ENCODE data around the gene PASK.
A peak's percentile ranks its signal among the peaks of the same experiment; 100 is the strongest.

PASK gene

DNA sequence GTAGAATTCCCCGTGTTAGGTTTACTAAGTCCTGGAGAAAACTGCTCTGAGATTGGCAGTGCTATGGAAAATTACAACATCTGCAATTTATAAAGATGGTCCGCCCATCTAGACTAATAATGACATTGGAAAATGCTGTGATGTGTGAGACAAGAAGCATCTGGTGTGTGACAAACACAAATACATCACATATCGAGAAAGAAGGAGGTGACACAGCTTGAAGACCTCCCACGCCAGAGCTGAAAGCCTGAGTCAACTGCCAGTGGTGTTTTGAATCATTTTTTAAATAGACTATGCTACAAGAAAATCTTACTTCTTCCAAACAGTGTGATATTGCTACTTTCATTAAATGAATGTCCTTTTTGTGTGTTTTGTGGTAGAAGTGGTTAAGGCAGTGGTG, 30.6 kb upstream of the PASK start:
- no peak for DNase-seq

DNA sequence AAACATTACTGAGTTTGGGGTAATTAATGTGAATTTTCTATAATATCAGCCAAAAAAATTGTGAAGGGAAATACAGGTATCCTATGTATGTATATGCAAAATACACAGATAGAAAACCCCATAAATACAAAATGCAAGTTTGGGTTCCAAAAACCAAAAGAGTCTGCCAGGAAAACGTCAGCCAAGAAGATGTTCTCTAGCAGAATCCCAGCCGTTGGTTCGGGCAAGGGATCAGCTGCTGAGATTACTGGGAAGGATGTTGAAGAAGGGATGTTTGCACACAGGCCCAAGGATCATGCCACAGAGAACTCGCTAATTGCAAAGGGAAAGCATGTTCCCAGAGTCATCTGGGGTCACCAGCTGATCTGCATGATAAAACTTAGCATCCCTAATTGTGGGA, 29.7 kb upstream of the PASK start:
- no peak for DNase-seq

DNA sequence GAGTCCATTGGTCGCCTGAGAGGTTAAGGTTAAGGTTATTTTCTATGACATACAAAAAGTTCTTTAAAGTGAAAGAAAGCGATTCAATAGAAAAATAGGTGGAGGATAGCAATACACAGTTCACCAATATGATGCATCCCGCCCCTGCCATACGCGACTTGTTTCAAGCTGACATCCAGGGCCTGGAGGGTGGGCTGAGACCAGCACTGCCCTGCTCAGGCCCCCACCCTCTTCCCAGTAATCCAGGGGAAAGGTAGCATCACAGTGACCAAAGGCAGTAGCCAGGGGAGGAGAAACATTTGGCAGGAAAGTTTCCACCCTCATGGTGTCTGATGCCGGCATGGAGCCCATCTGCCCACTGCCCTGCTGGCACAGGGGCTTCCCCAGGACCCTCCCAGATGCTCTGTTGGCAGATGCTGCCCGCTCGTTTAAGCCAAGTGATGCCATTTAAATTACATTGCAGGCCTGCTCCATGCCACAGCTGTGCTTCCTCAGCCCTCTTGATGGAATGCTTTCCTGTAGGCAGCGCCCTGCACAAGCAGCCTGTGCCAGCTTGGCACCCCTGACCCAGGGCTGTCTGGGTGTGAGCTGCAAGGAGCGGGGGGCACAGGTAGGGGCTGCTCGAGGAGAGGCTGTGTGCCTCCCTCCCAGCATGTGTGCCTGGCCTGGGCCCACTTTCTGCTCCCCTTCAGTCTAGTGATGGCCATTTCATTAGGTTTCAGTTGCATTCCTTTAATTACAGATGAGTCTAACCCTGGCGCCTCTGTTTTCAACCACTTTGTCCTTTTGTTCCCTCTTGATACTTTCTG, 28.5 kb upstream of the PASK start:
- no peak for DNase-seq

DNA sequence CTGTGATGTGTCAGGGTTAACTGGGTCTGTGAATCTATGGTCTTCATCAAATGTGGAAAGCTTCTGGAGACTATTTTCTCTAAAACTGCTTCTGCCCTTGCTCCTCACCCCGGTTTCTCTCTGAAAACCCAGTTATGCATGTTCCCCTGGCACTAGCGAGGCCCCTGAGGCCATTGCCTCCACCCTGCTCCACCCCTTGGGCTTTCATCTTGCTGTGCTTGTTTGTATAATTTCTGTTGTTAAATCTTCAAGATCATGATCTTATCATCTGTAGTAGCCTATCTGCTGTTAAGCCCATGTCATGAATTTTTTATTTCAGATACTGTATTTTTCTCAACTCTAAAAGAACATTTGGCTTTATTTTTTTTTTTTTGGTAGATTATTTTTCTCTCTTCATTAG, 24.3 kb upstream of the PASK start:
- DNase-seq = no peak

DNA sequence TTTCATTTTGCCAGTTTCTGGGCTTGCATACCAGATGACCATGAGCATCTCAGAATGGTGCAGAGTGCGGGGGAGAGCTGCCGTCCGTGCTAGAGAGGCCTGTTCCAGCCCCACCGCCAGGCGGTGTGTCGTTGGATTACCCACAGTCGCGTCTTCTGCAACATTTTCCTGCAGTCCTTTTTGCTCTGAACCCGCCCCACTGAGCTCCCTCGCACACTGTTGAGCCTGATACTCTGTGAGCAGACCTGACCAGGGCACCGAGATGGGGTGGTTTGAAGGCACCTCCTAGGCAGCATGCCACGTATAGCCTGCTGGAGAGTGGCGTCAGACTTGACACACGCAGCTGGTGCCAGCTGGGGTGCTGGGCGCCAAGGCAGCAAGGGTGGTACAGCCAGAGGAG, 19.1 kb upstream of the PASK start:
- no peak for DNase-seq

DNA sequence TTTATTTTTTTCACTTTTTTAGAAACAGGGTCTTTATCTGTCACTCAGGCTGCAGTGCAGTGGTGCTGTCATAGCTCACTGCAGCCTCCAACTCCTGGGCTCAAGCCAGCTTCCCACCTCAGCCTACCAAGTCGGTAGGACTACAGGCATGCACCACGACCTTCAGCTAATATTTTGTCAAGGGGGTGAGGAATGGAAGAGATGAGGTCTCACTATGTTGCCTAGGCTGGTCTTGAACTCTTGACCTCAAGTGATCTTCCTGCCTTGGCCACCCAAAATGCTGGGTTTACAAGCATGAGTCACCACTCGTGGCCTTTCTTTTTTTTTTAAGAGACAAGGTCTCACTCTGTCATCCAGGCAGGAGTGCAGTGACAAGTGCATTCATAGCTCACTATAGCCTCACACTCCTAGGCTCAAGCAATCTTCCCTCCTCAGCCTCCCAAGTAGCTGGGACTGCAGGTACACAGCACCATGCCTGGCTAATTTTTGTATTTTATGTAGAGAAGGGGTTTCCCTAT, 14.4 kb upstream of the PASK start:
- DNase-seq = no peak

DNA sequence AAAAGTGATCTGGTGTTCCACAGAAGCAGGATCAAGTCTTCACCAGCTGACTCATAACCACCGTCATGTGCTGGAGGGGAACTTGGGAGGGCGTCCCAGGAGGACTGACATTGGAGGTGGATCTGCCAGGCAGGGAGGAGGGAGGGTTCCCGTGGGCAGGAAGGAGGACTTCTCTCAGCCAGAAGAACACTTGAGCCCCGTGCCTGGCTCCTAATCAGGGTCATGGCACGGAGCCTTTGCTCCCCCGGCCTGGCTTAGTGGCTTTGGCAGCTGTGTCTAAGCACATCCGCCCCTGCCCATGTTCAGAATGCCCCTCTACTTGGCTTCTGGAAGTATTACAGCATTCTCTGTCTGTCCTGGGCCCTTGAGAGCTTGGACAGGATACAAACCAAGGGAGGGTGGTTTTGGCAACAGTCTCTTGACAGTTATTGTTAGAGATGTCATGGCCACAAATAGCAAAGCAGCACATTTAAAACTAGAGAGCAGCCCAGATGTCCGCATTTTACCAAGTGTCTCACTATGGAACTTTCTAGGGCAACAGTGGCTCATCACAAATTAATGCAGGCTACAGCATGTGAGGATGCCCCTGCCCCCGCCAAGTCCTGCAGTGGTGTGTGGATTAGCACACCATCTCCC, 12.5 kb upstream of the PASK start:
- peak; percentile 39 to 81 (median 71) for DNase-seq

DNA sequence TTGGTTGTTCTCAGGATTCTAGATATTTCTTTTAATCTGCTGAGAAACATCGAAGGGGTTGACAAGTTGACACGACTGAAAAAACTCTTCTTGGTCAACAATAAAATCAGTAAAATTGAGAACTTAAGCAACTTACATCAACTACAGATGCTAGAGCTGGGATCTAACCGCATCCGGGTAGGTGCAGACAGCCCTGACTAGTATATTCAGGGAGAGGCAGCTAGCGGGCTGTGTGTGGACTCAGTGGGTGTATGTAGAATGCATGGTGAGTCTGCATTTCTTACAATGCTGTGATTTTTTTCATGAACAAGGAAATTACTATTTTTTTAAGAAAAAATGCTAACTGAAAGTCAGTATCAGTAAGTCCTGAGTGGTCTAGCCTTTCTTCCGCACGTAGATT, 11.0 kb upstream of the PASK start:
- DNase-seq = no peak

DNA sequence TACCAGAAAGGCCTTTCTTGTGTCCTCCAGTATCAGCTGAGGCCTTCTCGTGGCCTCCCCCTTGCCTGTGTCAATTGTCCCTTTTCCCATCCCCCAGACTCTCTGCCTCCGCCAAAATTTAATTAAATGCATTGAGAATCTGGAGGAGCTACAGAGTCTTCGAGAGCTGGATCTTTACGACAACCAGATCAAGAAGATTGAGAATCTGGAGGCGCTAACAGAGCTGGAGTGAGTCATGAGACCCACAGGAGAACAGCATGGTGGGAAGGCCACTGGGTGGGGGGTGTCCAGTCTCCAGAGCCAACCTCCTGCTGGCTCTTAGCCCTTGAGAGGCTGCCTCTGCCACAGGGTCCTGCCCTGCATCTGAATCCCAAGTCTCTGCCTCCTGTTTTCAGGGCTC, 9.8 kb upstream of the PASK start:
- no peak for DNase-seq

DNA sequence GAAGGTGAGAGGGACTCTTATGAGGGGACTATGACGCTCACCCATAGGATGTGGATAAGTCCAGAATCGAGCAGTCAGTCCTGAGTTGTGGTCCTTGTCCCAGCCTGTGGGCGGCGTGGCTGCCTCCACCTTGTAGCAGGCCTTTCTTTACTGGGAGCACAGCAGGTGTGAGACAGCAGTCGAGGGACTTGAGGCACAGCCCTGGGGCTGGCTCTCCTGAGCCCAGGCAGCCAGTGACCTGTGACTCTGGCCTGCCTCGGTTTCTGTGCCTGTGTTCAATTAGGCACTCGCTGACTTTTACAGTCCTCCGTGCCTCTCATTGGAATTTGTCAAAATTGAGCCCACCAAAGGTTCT, 9.3 kb upstream of the PASK start:
- DNase-seq = no peak

DNA sequence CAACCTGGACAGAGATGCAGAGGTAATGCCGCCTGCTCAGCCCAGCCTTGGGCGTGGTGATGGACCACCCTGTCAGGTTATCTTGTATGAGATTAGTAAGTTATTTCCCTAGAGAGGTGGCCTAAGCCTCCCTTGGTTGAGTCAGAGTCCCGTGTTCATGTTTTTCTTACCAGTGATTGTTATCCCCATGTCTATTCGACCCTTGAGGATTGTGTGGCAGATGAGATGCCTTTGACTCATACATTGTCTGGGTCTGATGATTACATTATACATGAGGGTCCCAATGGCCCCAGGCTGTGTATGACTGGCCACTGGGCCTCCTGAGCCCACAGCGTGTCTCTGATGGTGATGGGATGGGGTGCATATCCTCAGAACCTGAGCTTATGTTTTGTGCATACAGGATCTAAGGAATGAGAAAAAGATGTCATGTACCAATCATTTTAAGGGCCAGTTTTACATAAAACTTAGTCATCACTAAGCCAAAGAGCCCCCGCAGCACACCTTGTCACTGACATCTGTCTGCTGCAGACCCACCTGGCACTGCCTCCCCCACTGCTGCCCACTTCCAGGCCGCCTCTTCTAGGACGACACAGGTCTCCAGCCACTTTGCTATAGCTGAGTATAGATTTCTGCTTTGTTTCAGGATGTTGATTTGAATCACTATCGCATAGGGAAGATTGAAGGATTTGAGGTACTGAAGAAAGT, 8.7 kb upstream of the PASK start:
- no peak for DNase-seq

DNA sequence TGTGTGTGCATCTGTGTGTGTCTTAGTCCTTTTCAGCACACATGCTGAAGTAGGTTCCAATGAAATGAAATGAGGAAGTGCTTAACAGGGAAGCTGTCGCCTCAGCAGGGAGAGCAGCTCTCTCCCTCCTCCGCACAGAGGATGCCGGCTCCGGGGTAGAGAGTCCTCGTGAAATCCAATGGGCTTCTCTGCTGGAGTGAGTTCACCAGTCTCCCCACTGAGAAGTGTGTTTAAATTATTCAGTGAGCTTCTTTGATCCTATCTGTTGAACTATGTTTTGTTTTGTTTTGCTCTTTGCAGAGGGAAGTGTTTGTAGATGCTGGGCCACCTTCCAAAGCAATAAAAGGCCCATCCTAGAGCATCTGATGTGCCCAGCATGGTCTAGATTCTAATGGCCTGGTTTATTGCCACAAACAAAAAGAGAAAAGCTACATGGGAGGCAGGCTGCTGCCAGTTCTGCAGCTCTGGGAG, 7.7 kb upstream of the PASK start:
- DNase-seq = peak; percentile 69 to 87 (median 85)

DNA sequence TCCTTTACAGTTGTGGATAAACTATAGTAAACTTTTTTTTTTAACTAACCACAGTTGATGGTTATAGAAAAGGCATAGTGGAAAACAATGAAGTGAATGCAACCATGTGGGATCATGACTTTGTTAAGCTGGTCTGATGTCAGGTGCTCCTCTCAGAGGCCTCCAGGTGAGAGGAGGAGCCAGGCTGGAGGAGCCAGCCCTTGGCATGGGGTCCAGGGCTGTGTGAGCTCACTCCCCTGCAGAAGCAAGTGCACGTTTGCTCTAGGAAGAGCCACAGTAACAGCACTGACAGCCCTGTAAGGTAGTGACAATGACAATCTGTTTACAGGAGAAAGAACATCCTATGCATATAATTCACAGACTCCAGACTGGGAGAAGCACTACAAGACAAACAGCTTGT, 6.7 kb upstream of the PASK start:
- DNase-seq = no peak

DNA sequence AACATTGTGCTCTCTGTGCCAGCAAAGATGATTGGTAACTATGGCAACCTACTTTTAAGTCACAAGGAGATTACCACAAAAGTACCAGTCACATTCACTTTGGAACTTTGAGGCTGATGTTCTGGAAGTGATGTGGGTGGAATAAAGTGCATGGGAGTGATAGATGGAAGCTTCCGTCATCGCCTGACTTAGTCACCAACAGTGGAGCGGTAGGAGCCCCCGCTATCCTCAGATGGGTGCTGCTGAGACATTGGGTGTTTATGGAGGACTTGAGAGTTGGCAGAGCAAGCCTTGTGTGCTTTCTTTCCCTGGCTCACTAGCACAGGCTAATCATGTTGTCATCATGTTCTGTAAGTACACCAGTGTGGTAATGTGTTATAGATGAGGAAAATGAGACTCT, 5.6 kb upstream of the PASK start:
- DNase-seq = no peak

DNA sequence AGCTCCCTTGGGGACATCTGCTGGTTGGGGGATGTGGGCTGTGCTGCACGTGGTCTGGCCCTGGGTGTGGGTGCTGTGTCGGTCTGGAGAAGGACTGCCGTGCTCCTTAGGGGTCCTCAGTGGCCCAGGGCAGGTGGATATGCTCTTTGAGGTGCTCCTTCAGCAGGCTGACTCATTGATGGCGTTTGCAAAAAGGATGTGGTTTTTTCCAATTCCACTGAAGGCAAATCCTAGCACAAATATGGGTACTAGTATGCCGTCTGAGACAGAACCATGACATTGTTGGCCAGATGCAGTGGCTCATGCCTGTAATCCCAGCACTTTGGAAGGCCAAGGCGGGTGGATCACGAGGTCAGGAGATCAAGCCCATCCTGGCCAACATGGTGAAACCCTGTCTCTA, 4.3 kb upstream of the PASK start:
- no peak for DNase-seq

DNA sequence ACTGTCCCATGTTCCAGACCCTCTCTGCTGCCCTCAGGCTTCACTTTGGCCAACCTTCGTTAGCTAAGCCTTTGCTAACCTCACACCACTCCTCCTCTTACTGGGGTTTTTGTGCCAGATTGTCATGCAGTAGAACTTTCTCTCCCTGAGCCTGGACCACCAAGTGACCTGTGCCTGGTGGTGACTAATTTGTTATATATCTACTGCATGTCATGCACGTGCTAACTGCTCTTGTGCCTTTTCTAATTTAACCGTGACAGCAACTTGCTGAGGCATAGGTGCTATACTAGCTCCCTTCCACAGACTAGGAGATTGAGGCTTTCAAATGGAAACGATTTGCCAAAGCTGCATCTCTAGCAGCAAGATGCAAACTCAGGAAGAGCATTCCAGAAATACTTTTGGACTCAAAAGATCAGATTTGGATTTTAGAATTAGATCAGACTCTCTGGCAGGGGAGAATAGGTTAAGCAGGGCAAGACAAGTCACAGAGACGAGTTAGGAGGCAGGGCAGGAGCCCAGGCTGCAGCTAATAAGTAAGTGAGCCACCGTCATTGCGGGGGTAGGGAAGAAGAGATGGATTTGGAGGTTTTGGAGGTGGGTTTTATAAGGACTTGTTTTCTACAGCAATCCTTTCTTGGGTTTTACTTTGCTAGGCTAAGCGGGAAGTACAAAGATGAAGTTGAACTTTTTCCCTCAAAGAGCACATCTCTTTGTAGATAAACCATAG, 2.8 kb upstream of the PASK start:
- DNase-seq = no peak

DNA sequence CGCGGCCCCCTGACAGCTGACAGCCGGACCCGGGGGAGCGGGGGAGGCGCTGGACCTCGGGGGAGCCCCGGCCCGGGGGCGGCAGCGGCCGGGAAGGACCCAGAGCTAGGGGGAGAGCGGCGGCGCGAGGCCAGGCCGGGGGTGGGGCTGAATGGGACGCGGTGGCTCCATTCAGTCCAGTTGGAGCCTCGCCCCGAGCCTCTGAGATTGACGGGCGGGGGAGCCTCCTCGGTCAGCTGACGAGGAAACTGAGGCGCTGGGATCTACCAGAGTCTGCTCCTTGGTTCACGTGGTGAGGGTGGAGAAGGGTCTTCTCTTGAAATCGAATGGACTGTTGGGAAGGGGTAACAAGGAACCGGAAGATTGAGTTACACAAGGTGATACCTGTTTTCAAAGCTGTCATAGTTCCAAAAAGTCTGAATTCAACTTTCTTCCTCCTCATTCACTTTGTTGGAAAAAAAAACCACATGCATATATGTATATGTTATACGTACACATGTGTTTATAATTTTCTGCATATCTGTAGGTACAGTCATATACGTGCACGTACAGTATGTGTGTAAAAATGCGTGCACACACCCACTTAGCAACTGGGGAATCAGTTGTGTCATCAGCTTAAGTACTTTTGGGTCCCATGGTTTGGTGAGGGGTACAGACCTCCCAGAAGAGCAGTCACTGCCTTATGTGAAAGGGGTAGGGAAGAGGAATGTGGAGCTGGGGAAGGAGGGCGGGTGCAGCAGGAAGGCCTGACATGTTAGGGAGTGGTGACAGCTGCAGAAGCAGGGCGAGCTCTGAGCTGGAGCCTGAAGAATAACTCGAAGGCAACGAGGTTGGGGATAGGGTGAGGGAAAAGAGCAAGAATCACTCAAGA, 1.6 kb upstream of the PASK start:
- peak in 1 of 4 experiments; percentile 4 for DNase-seq

DNA sequence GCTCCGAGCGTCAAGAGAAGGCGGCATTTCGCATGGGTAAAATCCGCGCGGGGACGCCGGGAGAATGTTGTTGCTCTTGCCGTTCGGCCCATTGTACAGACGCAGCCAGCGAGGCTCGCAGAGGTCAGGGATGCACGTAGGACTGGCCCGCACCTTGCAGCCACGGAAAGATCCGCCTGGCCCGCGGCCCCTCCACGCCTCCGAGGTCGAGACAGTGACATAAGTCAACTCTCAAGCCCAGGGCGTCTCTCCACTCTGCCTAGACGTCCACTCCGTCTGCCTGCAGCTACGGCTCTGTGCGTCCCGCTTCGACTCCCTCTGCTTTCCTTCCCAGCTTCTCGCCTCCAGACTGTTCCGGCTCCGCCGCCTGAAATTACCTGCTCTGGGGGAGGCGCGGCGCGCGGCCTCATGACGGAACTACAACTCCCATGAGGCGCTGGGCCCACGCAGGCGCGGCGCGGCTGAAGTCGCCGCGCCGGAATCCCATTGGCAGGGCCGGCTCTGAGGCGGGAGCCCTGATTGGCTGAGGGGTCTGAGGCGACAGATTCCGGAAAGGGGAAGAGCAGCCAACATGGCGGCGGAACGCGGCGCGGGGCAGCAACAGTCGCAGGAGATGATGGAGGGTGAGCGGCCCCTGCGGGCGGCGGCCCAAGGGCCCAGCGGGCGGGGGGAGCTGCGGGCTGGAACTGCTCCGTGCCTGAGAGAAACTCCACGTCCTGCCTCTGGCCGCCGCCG, 820 bp upstream of the PASK start, which contains the start of gene PPP1R7:
PPP1R7 (plus strand) TSS at position 543 of the 735 bp plus-strand sequence; CDS start at position 572, 29 bp downstream.
- DNase-seq = peak; percentile 96 to 97 (median 96)

DNA sequence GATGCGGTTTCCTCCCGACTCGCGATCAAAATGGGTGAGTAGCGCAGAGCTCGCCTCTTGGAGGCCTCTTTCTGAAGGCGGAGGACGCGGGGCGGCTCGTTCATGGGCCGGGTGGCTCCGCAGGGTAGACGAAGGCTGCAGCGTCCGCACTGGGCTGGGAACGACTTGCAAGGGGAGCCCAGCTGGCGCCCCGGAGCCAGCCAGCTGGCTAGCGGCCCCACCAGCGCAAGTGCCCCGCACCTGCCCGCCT, 328 bp upstream of the PASK start:
- DNase-seq = no peak

DNA sequence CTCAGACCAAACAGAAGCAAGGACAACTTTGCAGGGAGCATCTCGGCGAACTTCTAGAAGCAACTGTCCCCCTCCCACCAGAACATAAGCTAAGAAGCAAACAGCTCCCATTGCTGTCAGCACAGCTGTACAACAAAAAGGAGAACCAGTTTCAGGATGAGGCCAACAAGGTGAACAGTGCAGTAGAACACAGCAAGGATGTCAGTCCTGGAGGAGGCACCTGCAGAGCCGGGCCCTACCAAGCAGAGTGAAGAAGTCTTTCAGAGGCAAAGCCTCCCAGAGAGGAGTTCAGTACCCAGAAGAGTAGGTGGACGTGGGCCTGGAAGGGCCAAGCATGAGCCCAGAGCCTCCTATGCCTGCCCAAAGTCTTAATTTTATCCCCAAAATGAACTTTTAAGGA, 1.0 kb downstream of the PASK start:
- DNase-seq = no peak

DNA sequence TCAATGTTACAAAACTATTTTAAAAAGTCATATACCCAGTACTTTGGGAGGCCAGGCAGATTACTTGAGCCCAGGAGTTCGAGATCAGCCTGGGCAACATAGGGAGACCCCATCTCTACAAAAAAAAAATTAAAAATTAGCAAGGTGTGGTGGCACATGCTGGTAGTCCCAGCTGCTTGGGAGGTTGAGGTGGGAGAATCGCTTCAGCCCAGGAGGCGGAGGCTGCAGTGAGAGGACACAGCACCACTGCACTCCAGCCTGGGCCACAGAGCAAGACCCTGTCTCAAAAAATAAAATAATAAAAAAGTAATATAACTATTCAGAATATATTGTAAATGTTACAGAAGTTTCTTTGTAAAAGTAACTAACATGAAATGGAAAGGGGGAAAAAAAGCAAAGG, 1.9 kb downstream of the PASK start:
- DNase-seq = no peak

Data from suppressor macrophage (primary cell).